K562 (cell line): ENCODE results near the gene PTPN7. TPM values are rescaled to one million over a fixed set of nuclear protein-coding genes. Genes with fewer than 3 reads are reported as not detected.

Experiments used
- BRD9 ChIP-seq: fragments of 450-650 bp; IDR thresholded peaks from 2 replicates; pipeline ENCODE4 v1.6.1; 2018; ENCODE audit warnings: low read depth; ENCODE audit not compliant: partially characterized antibody
- CHD7 ChIP-seq: fragments of 200-600 bp; sonication (generic); IDR thresholded peaks from one replicate; pipeline ENCODE4 v1.6.1; 2012; ENCODE audit warnings: mild to moderate bottlenecking, low read depth, low read length, inconsistent platforms
- MAX ChIP-seq: sonication (generic); formaldehyde crosslinking; IDR thresholded peaks from 2 replicates; pipeline ENCODE4 v1.9.0; 2022; ENCODE audit warnings: mild to moderate bottlenecking, missing genetic modification reagents
- NFIC ChIP-seq: fragments of 450-650 bp; IDR thresholded peaks from 2 replicates; pipeline ENCODE4 v1.6.1; 2017; ENCODE audit warnings: mild to moderate bottlenecking, inconsistent platforms
- NUFIP1 ChIP-seq: fragments of 450-650 bp; IDR thresholded peaks from 2 replicates; pipeline ENCODE4 v1.6.1; 2018; ENCODE audit not compliant: partially characterized antibody
- POLR2G ChIP-seq: fragments of 200-400 bp; formaldehyde crosslinking; IDR thresholded peaks from 2 replicates; pipeline ENCODE4 v1.6.1; 2017; ENCODE audit warnings: low read depth, mild to moderate bottlenecking, antibody characterized with exemption, low read length, moderate library complexity
- STAT6 ChIP-seq: sonication (generic); formaldehyde crosslinking; IDR thresholded peaks from 2 replicates; pipeline ENCODE4 v1.8.1; 2023; ENCODE audit warnings: mild to moderate bottlenecking, missing genetic modification reagents
- ZFP30 ChIP-seq: fragments of 250-450 bp; sonication (Bioruptor Pico); IDR thresholded peaks from 2 replicates; pipeline ENCODE4 v1.8.0; 2022; ENCODE audit warnings: moderate library complexity, mild to moderate bottlenecking, inconsistent platforms, borderline replicate concordance
- polyA plus RNA-seq, 8 experiments: library from polyadenylated mRNA; depleted of rRNA in 4 of 8; stranded (reverse) in 5 of 8; unstranded in 3 of 8; fragments of >200 nt; fragmentation: Nextera tagmentation in 2 of 8; fragmentation: Illumina TruSeq in 1 of 8; extraction: Ambion mirVana in 2 of 8; extraction: Trizol in 1 of 8; gene quantifications; 2 replicates each; pipeline versions ENCODE4 v1.2.1 to v1.2.3, GENCODE V29; 2011 to 2014; ENCODE audit warnings: inconsistent platforms in 1 of 8, missing spikeins in 1 of 8
- total RNA-seq, 7 experiments: library from RNA; depleted of rRNA in 6 of 7; stranded (reverse); fragments of >200 nt in 6 of 7; fragmentation: Illumina TruSeq in 2 of 7; extraction: Trizol in 2 of 7; gene quantifications; 2 replicates each; pipeline versions ENCODE4 v1.2.1 to v1.2.3, GENCODE V29; 2011 to 2021; ENCODE audit warnings: low replicate concordance in 1 of 7

The PTPN7 gene
- total and polyA plus RNA-seq, 9 of the 15 experiments (the other 6 are each of a cell fraction or from before 2014, with no cell fraction given), result 18.7 to 144 (median 120) TPM

- TF ChIP-seq CHD7 (no peak), STAT6 (CRISPR knock-in tag) (no peak), BRD9 (no peak), NFIC (peak; percentile 54; the same call in 1 of the 2 replicates), ZFP30 (CRISPR knock-in tag) (no peak), POLR2G (0 out of 2 replicates have a peak, but pooled peaks have one; percentile 25), MAX (CRISPR knock-in tag) (peak; percentile 26; the same call in 1 of the 2 replicates), NUFIP1 (no peak)
- TF ChIP-seq, all 486 proteins: peak for 4
These were observed 7.5 kb upstream of the PTPN7 start (continued) for GRCh38 chr1:202167708-202168415.
